Fibroblast of peridontal ligament (primary cell): ENCODE measurements around the gene AXL.
"Not testable (repeated sequence)": the region's sequence is repeated elsewhere in the genome, so short reads cannot be mapped to it uniquely, and the experiment has no call there.

Experiments
- DNase-seq: peaks from one replicate; pipeline ENCODE4 v3.0.0-alpha.2; 2010; ENCODE audit errors: extremely low read depth

The AXL gene

DNA sequence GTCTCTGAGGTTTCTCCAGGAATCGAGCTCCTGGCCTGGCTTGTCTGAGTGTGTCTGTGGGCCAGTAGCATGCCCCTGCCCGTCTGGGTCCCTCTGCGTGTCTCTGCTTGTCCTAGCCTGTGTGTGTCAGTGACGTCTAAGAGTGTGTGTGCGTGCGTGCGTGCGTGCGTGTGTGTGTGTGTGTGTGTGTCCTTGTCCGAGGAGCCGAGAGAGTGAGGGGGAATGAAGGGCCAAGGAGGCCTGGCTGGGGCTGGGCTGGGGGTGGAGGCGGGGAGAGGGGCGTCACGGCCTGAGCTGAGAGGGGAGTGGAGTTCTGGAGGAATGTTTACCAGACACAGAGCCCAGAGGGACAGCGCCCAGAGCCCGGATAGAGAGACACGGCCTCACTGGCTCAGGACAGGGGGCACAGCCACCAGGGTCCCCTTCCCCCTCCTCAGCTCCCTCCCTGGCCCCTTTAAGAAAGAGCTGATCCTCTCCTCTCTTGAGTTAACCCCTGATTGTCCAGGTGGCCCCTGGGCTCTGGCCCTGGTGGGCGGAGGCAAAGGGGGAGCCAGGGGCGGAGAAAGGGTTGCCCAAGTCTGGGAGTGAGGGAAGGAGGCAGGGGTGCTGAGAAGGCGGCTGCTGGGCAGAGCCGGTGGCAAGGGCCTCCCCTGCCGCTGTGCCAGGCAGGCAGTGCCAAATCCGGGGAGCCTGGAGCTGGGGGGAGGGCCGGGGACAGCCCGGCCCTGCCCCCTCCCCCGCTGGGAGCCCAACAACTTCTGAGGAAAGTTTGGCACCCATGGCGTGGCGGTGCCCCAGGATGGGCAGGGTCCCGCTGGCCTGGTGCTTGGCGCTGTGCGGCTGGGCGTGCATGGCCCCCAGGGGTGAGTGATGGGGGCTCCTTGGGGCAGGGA lies at the start of gene AXL:
TSS of gene AXL (plus strand) at position 609 of the 893 bp plus-strand sequence. CDS start at position 779, 170 bp downstream.
- peak; percentile 83 for DNase-seq

DNA sequence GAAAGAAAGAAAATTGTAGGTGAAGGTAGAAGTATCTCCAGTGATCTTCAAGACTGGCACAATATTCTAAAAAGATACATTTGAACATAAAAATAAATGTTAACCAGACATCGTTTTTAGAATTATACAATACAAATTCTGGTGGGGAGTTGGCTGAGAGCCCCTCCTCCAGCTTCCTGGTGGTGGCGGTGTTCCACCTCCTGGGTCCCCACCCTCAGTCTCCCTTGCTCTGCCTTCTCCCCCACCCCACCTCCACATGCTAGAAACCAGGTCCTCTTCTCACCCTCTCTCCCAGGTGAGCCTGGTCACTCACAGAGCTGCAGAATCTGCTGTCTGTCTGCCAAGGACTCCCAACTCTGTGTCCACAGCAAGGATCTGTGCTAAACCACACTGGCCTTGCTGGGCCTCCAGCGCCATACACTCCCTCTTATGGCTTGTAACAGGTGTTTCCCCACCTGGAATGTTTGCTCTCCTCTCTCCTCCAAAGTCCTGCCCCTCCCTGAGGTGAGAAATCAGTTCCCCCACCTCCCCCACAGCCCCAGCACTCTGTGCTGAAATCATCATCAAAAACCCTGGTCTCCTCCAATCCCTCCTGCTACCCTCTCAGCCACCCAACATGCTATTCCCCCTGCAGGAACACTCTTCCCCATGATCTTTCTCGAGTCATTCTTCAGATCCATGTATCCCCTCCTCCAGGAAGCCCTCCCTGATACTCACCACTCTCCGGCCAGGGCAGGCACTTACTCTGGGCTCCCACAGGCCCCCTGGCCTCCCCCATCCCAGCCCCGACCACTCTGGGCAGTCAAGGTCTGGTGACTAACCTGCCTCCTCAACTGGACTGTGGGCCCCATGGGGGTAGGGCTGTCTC lies 46.5 kb upstream of the AXL start:
- DNase-seq: no peak

DNA sequence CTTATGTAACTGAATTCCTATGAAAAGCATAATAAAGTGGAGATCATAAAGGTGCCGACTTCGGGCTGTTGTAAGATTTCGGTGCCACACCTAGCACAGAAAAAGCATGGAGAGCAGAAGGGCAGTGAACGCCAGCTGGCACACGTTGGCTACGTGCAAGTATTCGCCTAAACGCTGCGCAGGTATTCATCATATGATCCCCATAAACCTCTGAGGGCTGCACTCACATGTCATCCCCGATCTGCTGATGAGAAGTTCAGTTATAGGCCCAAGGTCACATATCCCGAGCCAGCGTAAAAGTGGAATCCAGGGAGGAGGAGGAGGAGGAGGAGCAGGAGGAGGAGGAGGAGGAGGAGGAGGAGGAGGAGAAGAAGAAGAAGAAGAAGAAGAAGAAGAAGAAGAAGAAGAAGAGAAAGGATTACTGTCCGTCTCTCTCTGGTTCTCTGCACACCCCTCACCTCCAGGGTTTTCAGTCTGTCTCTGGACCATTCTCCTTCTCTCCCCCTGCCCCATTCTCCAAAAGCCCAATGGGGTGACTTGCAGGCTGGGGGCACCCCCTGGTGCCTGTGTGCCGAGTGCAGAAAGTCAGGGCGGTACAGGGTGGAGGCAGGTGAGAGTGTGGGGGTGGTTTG lies 44.6 kb upstream of the AXL start:
- no peak for DNase-seq

- DNase-seq: peak; percentile 73
These were observed 42.9 kb upstream of the AXL start for GRCh38 chr19:41175801-41176777.

GRCh38 chr19:41180173-41180572 lies 38.9 kb upstream of the AXL start:
- not testable (repeated sequence) for DNase-seq

- DNase-seq: no peak
These were observed 31.8 kb upstream of the AXL start for GRCh38 chr19:41186971-41187883.

DNA sequence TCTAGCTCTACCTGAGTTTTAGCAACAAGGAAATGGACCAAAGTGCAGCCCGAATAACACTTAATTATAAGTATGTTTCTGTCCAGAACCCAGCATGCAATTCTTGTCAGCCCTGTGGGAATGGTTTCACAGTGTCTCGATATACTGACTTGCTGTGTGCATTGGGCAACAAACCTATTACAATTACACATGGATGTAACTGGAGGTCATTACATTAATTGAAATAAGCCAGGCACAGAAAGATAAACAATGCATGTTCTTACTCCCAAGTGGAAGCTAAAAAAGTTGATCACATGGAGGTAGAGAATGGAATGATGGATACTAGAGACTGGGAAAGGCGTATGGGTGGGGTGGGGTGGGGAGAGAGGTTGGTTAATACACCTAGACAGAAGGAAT lies 31.1 kb upstream of the AXL start:
- no peak for DNase-seq

DNA sequence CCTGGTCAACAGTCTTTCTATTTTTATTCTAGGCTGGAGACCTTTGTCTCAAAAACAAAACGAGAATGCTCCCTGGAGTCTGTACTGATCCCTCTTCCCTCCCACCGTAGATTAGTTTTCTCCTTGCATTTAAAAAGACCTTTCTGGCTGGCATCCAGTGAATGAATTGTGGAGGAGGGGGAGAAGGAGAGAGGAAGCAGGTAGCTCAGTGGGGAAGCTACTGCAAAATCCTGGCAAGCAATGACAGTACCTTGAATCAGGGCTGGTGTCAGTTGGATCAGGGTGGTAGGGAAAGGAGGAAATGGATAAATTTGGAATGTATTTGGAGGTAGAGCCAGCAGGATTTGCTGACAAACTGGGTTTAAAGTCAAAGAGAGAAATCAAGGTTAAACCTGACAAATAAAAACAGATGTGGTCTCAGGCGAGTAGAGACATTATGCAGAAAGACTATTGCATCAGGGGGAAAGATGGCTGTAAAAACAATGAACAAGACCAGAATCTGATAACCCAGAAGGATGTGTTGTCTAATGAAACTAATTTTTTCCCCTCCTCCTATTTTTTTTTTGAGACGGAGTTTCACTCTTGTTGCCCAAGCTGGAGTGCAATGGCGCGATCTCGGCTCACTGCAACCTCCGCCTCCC lies 29.5 kb upstream of the AXL start:
- no peak for DNase-seq

DNA sequence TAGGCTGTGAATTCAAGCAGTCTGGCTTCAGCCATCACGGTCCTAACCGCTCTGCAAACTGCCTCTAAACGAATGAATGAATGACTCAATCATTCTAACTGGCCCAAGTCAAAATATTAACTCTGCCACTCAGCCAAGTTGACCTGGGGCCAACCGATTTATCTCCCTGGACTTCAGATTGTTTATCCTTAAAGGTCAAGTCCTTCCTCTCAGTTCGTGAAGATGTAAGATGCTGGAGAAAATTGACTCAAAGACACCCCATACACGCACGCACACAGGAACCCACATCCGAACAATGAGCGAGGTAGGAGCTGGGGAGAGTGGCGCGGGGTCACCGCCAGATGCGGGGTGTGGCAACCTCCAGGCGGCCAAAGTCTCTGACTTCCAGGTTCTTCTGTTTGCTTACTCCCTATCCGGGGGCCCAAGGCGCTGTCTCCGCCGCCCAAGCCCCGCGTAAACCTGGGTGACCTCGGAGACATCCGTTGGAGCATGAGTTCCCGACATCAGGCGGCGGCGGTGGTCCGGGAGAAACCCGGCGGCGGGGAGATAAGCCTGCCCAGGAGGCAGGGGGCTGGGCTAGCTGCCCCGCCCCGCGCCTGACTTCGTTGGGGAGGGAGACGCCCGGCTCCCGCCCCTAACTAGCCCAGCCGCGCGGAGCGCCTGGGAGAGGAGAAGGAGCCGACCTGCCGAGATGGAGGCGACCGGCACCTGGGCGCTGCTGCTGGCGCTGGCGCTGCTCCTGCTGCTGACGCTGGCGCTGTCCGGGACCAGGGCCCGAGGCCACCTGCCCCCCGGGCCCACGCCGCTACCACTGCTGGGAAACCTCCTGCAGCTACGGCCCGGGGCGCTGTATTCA lies 26.2 kb upstream of the AXL start, which contains the start of gene CYP2S1:
TSS of gene CYP2S1 (plus strand) at position 646 of the 856 bp plus-strand sequence. CDS start at position 692, 46 bp downstream.
- no peak for DNase-seq

GRCh38 chr19:41193430-41194156 lies 25.4 kb upstream of the AXL start:
- DNase-seq: no peak

DNA sequence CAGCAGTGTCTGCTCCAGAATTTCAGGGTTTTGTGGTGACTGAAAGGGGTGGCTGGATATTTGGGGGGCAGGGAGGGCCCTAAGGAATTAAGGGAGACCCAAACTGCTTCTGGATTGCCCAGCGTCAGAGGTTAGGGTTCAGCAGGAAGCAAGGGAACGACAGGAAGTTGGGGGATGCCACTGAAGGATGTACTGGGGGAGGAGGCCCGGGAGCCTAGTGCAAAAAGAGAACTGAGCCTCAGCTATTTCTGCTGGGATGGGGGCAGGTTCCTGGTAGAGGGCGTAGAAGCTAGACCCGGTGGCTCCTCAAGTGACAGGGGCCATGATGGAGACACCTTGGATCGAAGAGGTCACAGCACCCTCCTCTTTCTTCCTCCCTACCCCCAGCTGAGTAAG lies 24.9 kb upstream of the AXL start:
- no peak for DNase-seq

DNA sequence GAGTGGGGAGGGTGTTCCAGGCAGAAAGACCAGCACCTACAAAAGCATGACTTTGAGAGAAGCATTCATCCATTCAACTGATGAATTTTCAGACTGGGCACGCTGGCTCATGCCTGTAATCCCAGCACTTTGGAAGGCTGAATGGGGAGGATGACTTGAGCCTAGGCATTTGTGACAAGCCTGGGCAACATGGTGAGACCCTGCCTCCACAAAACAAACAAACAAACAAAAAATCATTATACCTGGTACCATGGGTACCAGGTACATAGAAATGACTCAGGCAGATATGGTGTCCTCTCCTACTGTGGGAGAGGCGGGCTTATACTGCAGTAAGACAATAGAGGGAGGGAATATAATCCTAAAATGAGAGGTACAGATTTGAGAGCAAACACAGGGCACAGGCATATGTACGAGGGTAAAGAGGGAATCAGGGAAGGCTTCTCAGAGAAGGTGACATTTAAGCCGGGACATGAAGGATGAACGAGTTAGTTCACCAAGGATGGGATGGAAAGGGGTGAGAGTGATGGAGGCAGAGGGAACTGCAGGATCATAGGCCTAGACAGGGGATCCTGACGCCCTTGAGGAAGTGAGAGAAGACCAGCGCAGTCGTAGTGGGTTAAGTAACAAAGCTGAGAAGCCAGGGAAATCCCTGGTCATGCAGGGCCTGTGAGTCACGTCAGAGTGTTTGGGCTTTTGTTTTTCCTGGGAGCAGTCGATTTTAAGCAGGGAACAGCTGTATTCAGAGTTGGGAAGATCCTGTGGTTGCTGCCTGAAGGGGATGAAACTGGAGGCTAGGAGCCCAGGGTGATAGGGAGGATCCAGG lies 23.1 kb upstream of the AXL start:
- peak; percentile 59 for DNase-seq

- DNase-seq: no peak
These were observed 20.5 kb upstream of the AXL start for GRCh38 chr19:41198559-41198958.

GRCh38 chr19:41203371-41203770 lies 15.7 kb upstream of the AXL start:
- DNase-seq: no peak

- peak; percentile 90 for DNase-seq
These were observed 14.7 kb upstream of the AXL start for GRCh38 chr19:41204338-41204737.

GRCh38 chr19:41205995-41206394 lies 13.0 kb upstream of the AXL start:
- no peak for DNase-seq

GRCh38 chr19:41206456-41206855 lies 12.6 kb upstream of the AXL start:
- no peak for DNase-seq
